ENCODE measurements around the gene UROC1.

UROC1 gene

GRCh38 chr3:126441256-126441880 is 76.2 kb downstream of the UROC1 start:
- no peak for DNase-seq (ENCODE audit: low read depth in 2 of 2)
- TF ChIP-seq CTCF (IDR thresholded peaks at IDR 0.05; ENCODE audit: low read depth, low read length) = no peak
- H3K4me3 ChIP-seq (replicated peaks in 1 of 2; ENCODE audit: low read depth in 2 of 2, low read length in 2 of 2) = no peak overlapping the region

- H3K4me3 ChIP-seq (replicated peaks in 1 of 2; ENCODE audit: low read depth in 2 of 2, low read length in 2 of 2) = no peak overlapping the region
- DNase-seq (ENCODE audit: low read depth in 2 of 2) = no peak
- no peak for TF ChIP-seq CTCF (IDR thresholded peaks at IDR 0.05; ENCODE audit: low read depth, low read length)
These were observed 76.9 kb downstream of the UROC1 start for GRCh38 chr3:126440709-126440995.

- H3K4me3 ChIP-seq (replicated peaks in 1 of 2; ENCODE audit: low read depth in 2 of 2, low read length in 2 of 2) = no peak overlapping the region
- TF ChIP-seq CTCF (IDR thresholded peaks at IDR 0.05; ENCODE audit: low read depth, low read length) = no peak
- no peak for DNase-seq (ENCODE audit: low read depth in 2 of 2)
These were observed 77.4 kb downstream of the UROC1 start for GRCh38 chr3:126439968-126440708.

GRCh38 chr3:126439346-126439967 is 78.1 kb downstream of the UROC1 start:
- no peak overlapping the region for H3K4me3 ChIP-seq (replicated peaks in 1 of 2; ENCODE audit: low read depth in 2 of 2, low read length in 2 of 2)
- no peak for TF ChIP-seq CTCF (IDR thresholded peaks at IDR 0.05; ENCODE audit: low read depth, low read length)
- no peak for DNase-seq (ENCODE audit: low read depth in 2 of 2)

- no peak overlapping the region for H3K4me3 ChIP-seq (replicated peaks in 1 of 2; ENCODE audit: low read depth in 2 of 2, low read length in 2 of 2)
- TF ChIP-seq CTCF (IDR thresholded peaks at IDR 0.05; ENCODE audit: low read depth, low read length) = no peak
- DNase-seq (ENCODE audit: low read depth in 2 of 2) = no peak
These were observed 78.8 kb downstream of the UROC1 start for GRCh38 chr3:126438746-126439145.

GRCh38 chr3:126438186-126438585 is 79.4 kb downstream of the UROC1 start:
- TF ChIP-seq CTCF (IDR thresholded peaks at IDR 0.05; ENCODE audit: low read depth, low read length) = no peak
- H3K4me3 ChIP-seq (replicated peaks in 1 of 2; ENCODE audit: low read depth in 2 of 2, low read length in 2 of 2) = no peak overlapping the region
- DNase-seq (ENCODE audit: low read depth in 2 of 2) = no peak
